ENCODE measurements around the gene MAGI1. TPM values are rescaled to one million over a fixed set of nuclear protein-coding genes. Genes with fewer than 3 reads are reported as not detected.

Gene MAGI1
- total RNA-seq, 3 donors from 2014 or later (not counting 1 experiment from before 2014, with no cell fraction given): not detected

DNA sequence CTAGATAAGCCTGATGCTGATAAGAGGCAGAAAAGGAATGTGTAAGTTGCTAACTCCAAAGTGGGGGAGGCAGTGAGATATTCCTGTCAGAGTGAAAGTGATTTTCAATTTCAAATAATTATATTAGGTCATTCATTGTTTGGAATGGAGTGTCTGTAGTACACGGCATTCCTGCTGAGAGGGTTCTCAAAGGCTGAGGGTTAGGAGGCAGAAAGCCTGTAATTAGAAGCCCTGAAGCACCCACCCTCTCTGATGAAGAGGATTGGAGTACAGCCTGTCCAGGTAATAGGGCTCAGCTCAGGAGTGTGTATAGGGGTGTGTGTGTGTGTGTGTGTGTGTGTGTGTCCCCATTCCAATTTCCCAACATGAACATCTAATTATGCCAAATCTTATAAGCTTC, 486.8 kb downstream of the MAGI1 start:
- Mint-ChIP-seq H3K4me3 (no peak overlapping the region), H3K9me3 (peaks cover 0 to 2% of the 10 kb centered on the region in 2 donors), H3K36me3 (no peaks in the 10 kb centered on the region), H3K27me3 (ENCODE audit: low read depth in 2 of 2) (peaks cover 0 to 7% of the 10 kb centered on the region in 2 donors), H3K4me1 (no peaks in the 10 kb centered on the region), H3K27ac (no peak overlapping the region)
- H3K9me3 ChIP-seq (ENCODE audit: control insufficient read depth, insufficient read depth, low read length): peaks cover 8% of the 10 kb centered on the region
- intact Hi-C loops (cut with micrococcal nuclease): no loop called here
- H3K27ac ChIP-seq (ENCODE audit: low read length): no peak overlapping the region
- H3K27me3 ChIP-seq (ENCODE audit: control insufficient read depth, insufficient read depth, low read length): no peaks in the 10 kb centered on the region
- no peak overlapping the region for H3K4me3 ChIP-seq (ENCODE audit: low read length)
- DNase-seq (no peak), ATAC-seq (no peak)
- H3K4me1 ChIP-seq (ENCODE audit: control insufficient read depth, insufficient read depth, low read length): no peaks in the 10 kb centered on the region
- TF ChIP-seq, protein P1, sequence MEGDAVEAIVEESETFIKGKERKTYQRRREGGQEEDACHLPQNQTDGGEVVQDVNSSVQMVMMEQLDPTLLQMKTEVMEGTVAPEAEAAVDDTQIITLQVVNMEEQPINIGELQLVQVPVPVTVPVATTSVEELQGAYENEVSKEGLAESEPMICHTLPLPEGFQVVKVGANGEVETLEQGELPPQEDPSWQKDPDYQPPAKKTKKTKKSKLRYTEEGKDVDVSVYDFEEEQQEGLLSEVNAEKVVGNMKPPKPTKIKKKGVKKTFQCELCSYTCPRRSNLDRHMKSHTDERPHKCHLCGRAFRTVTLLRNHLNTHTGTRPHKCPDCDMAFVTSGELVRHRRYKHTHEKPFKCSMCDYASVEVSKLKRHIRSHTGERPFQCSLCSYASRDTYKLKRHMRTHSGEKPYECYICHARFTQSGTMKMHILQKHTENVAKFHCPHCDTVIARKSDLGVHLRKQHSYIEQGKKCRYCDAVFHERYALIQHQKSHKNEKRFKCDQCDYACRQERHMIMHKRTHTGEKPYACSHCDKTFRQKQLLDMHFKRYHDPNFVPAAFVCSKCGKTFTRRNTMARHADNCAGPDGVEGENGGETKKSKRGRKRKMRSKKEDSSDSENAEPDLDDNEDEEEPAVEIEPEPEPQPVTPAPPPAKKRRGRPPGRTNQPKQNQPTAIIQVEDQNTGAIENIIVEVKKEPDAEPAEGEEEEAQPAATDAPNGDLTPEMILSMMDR (IDR thresholded peaks at IDR 0.05): no peak
- H3K36me3 ChIP-seq (ENCODE audit: control insufficient read depth, insufficient read depth, low read length): no peaks in the 10 kb centered on the region
- WGBS (ENCODE audit: insufficient coverage): 80% methylated on average over 1 of the region's 1 CpG

DNA sequence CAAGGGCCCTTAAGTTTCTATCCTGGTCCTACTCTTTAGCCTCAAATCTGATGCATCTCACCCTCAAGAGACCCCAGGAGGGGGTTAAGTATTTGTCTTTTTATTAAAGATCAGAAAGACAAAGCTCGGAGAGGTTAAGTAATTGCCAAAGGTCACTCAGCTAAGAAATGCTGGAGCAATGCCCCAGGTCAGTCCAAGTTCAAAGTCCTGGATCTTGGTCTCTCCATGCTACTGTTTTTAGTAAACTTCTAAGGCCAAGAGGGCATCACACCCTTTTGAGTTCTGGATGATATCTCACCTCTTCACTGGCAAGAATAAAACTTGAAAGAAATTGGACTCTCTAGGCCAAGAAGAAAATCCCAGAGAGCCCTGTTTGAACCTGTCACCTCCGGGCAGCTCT, 488.6 kb downstream of the MAGI1 start:
- H3K4me1 ChIP-seq (ENCODE audit: control insufficient read depth, insufficient read depth, low read length): no peaks in the 10 kb centered on the region
- H3K4me1 Mint-ChIP-seq: no peaks in the 10 kb centered on the region

DNA sequence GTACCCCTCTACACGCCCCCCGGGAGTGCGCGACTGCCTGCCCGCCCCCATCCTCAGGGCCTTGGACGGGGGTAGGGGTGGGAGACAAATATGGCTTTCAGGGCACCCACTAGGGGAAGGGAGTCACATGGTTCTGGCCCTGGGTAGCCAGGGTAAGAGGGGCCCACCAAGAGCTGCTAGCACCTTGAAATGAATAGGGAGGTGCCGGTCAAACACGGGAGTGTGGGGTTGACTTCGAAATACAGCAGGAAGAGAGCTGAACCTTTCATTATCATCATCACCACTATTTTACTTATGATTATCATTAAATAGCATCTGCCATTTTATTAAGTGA, 489.1 kb downstream of the MAGI1 start:
- ATAC-seq: no peak
- WGBS (ENCODE audit: insufficient coverage): 25% methylated on average over 6 of the region's 9 CpGs
- no peaks in the 10 kb centered on the region for H3K36me3 Mint-ChIP-seq
- H3K9me3 Mint-ChIP-seq: peaks cover 0 to 4% of the 10 kb centered on the region in 2 donors
- DNase-seq: no peak
- Histone ChIP-seq H3K4me1 (ENCODE audit: control insufficient read depth, insufficient read depth, low read length) (no peaks in the 10 kb centered on the region), H3K27me3 (ENCODE audit: control insufficient read depth, insufficient read depth, low read length) (no peaks in the 10 kb centered on the region), H3K27ac (ENCODE audit: low read length) (no peak overlapping the region), H3K36me3 (ENCODE audit: control insufficient read depth, insufficient read depth, low read length) (no peaks in the 10 kb centered on the region), H3K9me3 (ENCODE audit: control insufficient read depth, insufficient read depth, low read length) (peaks cover 4% of the 10 kb centered on the region), H3K4me3 (ENCODE audit: low read length) (no peak overlapping the region)
- no peaks in the 10 kb centered on the region for H3K4me1 Mint-ChIP-seq
- H3K27me3 Mint-ChIP-seq (ENCODE audit: low read depth in 2 of 2): peaks cover 0 to 7% of the 10 kb centered on the region in 2 donors
- H3K27ac Mint-ChIP-seq: no peak overlapping the region
- TF ChIP-seq, protein P1 (IDR thresholded peaks at IDR 0.05): no peak
- no peak overlapping the region for H3K4me3 Mint-ChIP-seq
- intact Hi-C loops (cut with micrococcal nuclease): no loop called here

More for the DNA sequence above, 488.6 kb downstream of the MAGI1 start:
- H3K27ac Mint-ChIP-seq: no peak overlapping the region
- no peaks in the 10 kb centered on the region for H3K36me3 Mint-ChIP-seq
- WGBS (ENCODE audit: insufficient coverage): 89% methylated on average over 2 of the region's 2 CpGs
- no peak for ATAC-seq
- Histone ChIP-seq H3K36me3 (ENCODE audit: control insufficient read depth, insufficient read depth, low read length) (no peaks in the 10 kb centered on the region), H3K27me3 (ENCODE audit: control insufficient read depth, insufficient read depth, low read length) (no peaks in the 10 kb centered on the region), H3K27ac (ENCODE audit: low read length) (no peak overlapping the region), H3K4me3 (ENCODE audit: low read length) (no peak overlapping the region), H3K9me3 (ENCODE audit: control insufficient read depth, insufficient read depth, low read length) (peaks cover 4% of the 10 kb centered on the region)
- intact Hi-C loops (cut with micrococcal nuclease): no loop called here
- no peak overlapping the region for H3K4me3 Mint-ChIP-seq
- TF ChIP-seq, protein P1 (IDR thresholded peaks at IDR 0.05): no peak
- DNase-seq: no peak
- H3K9me3 Mint-ChIP-seq: peaks cover 0 to 4% of the 10 kb centered on the region in 2 donors
- peaks cover 0 to 7% of the 10 kb centered on the region in 2 donors for H3K27me3 Mint-ChIP-seq (ENCODE audit: low read depth in 2 of 2)

- no peaks in the 10 kb centered on the region for H3K4me1 Mint-ChIP-seq
- H3K36me3 ChIP-seq (ENCODE audit: control insufficient read depth, insufficient read depth, low read length): no peaks in the 10 kb centered on the region
- no peak for DNase-seq
- H3K27me3 ChIP-seq (ENCODE audit: control insufficient read depth, insufficient read depth, low read length): no peaks in the 10 kb centered on the region
- ATAC-seq: no peak
- H3K4me3 Mint-ChIP-seq: no peak overlapping the region
- TF ChIP-seq, protein P1 (IDR thresholded peaks at IDR 0.05): no peak
- peaks cover 4% of the 10 kb centered on the region for H3K9me3 ChIP-seq (ENCODE audit: control insufficient read depth, insufficient read depth, low read length)
- H3K27ac Mint-ChIP-seq: no peak overlapping the region
- no peak overlapping the region for H3K27ac ChIP-seq (ENCODE audit: low read length)
- 9% methylated on average over 71 of the region's 71 CpGs for WGBS (ENCODE audit: insufficient coverage)
- H3K9me3 Mint-ChIP-seq: peaks cover 0 to 4% of the 10 kb centered on the region in 2 donors
- H3K4me3 ChIP-seq (ENCODE audit: low read length): no peak overlapping the region
- no peaks in the 10 kb centered on the region for H3K4me1 ChIP-seq (ENCODE audit: control insufficient read depth, insufficient read depth, low read length)
- H3K36me3 Mint-ChIP-seq: no peaks in the 10 kb centered on the region
- H3K27me3 Mint-ChIP-seq (ENCODE audit: low read depth in 2 of 2): peaks cover 0 to 7% of the 10 kb centered on the region in 2 donors
- intact Hi-C loops (cut with micrococcal nuclease): no loop called here
Observed at GRCh38 chr3:65548848-65549625, 489.7 kb downstream of the MAGI1 start.

All from natural killer cell (primary cell).